Measurements from ENCODE around the gene RNU11.
A peak's percentile ranks its signal among the peaks of the same experiment; 100 is the strongest.

The RNU11 gene

GRCh38 chr1:28604962-28605361 lies 43.4 kb upstream of the RNU11 start:
- Histone ChIP-seq H3K27me3 (ENCODE audit: insufficient read depth, low read depth) (no peaks in the 10 kb centered on the region), H3K79me2 (ENCODE audit: insufficient read depth, low read depth) (no peaks in the 10 kb centered on the region), H2AFZ (ENCODE audit: low read depth) (no peak overlapping the region), H3K4me1 (ENCODE audit: low read depth, poor library complexity, severe bottlenecking) (peaks cover 68% of the 10 kb centered on the region), H4K20me1 (ENCODE audit: insufficient read depth) (no peaks in the 10 kb centered on the region), H3K4me2 (no peak overlapping the region), H3K36me3 (ENCODE audit: insufficient read depth) (no peaks in the 10 kb centered on the region), H3K9ac (no peak overlapping the region), H3K27ac (no peak overlapping the region), H3K4me3 (IDR thresholded peaks at IDR 0.05; ENCODE audit: insufficient read depth, low read depth, low read length) (no peak overlapping the region)
- no peak for TF ChIP-seq CTCF (conservative IDR thresholded peaks at IDR 0.05; ENCODE audit: low read depth, low read length)

- no peaks in the 10 kb centered on the region for H4K20me1 ChIP-seq (ENCODE audit: insufficient read depth)
- no peak overlapping the region for H3K9ac ChIP-seq
- H3K27me3 ChIP-seq (ENCODE audit: insufficient read depth, low read depth), result no peaks in the 10 kb centered on the region
- no peaks in the 10 kb centered on the region for H3K79me2 ChIP-seq (ENCODE audit: insufficient read depth, low read depth)
- H3K4me3 ChIP-seq (IDR thresholded peaks at IDR 0.05; ENCODE audit: insufficient read depth, low read depth, low read length), result no peak overlapping the region
- H3K27ac ChIP-seq, result peak overlapping the region; percentile 44; the same call in 1 of the 2 replicates
- H3K36me3 ChIP-seq (ENCODE audit: insufficient read depth), result no peaks in the 10 kb centered on the region
- H2AFZ ChIP-seq (ENCODE audit: low read depth), result no peak overlapping the region
- peaks cover 50% of the 10 kb centered on the region for H3K4me1 ChIP-seq (ENCODE audit: low read depth, poor library complexity, severe bottlenecking)
- peak overlapping the region; percentile 44; the same call in 1 of the 2 replicates for H3K4me2 ChIP-seq
- TF ChIP-seq CTCF (conservative IDR thresholded peaks at IDR 0.05; ENCODE audit: low read depth, low read length), result no peak
Observed at GRCh38 chr1:28606771-28607170, 41.6 kb upstream of the RNU11 start.

- TF ChIP-seq CTCF (conservative IDR thresholded peaks at IDR 0.05; ENCODE audit: low read depth, low read length), result no peak
- Histone ChIP-seq H3K4me2 (no peak overlapping the region), H3K36me3 (ENCODE audit: insufficient read depth) (no peaks in the 10 kb centered on the region), H3K4me1 (ENCODE audit: low read depth, poor library complexity, severe bottlenecking) (no peaks in the 10 kb centered on the region), H2AFZ (ENCODE audit: low read depth) (no peak overlapping the region), H3K27ac (no peak overlapping the region), H4K20me1 (ENCODE audit: insufficient read depth) (no peaks in the 10 kb centered on the region), H3K27me3 (ENCODE audit: insufficient read depth, low read depth) (no peaks in the 10 kb centered on the region), H3K4me3 (IDR thresholded peaks at IDR 0.05; ENCODE audit: insufficient read depth, low read depth, low read length) (no peak overlapping the region), H3K79me2 (ENCODE audit: insufficient read depth, low read depth) (no peaks in the 10 kb centered on the region), H3K9ac (no peak overlapping the region)
Observed at GRCh38 chr1:28613175-28613574, 35.2 kb upstream of the RNU11 start.

GRCh38 chr1:28631713-28632112 lies 16.7 kb upstream of the RNU11 start:
- TF ChIP-seq CTCF (conservative IDR thresholded peaks at IDR 0.05; ENCODE audit: low read depth, low read length), result no peak
- Histone ChIP-seq H4K20me1 (ENCODE audit: insufficient read depth) (0 out of 2 replicates have a peak, but pooled peaks cover 2% of the 10 kb centered on the region), H3K27me3 (ENCODE audit: insufficient read depth, low read depth) (no peaks in the 10 kb centered on the region), H3K27ac (no peak overlapping the region; the same call in 1 of the 2 replicates), H2AFZ (ENCODE audit: low read depth) (no peak overlapping the region), H3K79me2 (ENCODE audit: insufficient read depth, low read depth) (no peaks in the 10 kb centered on the region), H3K36me3 (ENCODE audit: insufficient read depth) (no peaks in the 10 kb centered on the region), H3K9ac (no peak overlapping the region), H3K4me1 (ENCODE audit: low read depth, poor library complexity, severe bottlenecking) (peaks cover 11% of the 10 kb centered on the region), H3K4me2 (no peak overlapping the region), H3K4me3 (IDR thresholded peaks at IDR 0.05; ENCODE audit: insufficient read depth, low read depth, low read length) (no peak overlapping the region)

Data from KMS-11 (cell line).